ENCODE data around the gene FAM53B. TPM values are rescaled to one million over a fixed set of nuclear protein-coding genes. Genes with fewer than 3 reads are reported as not detected.

Gene FAM53B
- total RNA-seq, 1 experiment from 2014 or later = 14.9 TPM

DNA sequence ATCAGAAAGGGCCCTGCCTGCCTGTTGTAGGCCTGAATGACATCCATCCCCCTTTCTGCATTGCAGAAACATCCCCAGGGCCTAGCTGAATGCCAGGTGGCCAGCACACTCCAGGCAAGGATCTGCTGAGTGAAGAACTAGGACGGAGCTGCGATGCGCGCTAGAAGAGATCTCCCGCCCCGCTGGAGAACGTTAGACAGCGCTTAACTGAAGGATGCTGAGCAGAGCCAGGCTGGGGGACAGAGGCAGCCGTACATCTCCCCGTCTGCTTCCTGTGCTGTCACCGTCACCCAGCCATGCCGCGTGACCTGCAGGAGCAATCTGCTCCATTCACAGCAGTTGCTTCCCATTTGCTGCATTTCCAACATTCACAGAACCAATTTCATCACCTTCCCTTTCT is 73.3 kb downstream of the FAM53B start:
- H3K27ac Mint-ChIP-seq (ENCODE audit: low read depth, unreplicated experiment) = no peak overlapping the region

GRCh38 chr10:124669824-124670654 is 74.1 kb downstream of the FAM53B start:
- TF ChIP-seq CTCF (IDR thresholded peaks at IDR 0.05; ENCODE audit: unreplicated experiment) = no peak
- Mint-ChIP-seq H3K27me3 (ENCODE audit: insufficient read depth, unreplicated experiment) (no peaks in the 10 kb centered on the region), H3K9me3 (ENCODE audit: unreplicated experiment) (no peaks in the 10 kb centered on the region), H3K36me3 (ENCODE audit: insufficient read depth, unreplicated experiment) (peaks cover 7% of the 10 kb centered on the region), H3K27ac (ENCODE audit: low read depth, unreplicated experiment) (no peak overlapping the region), H3K4me1 (ENCODE audit: insufficient read depth, unreplicated experiment) (peaks cover 3% of the 10 kb centered on the region), H3K4me3 (ENCODE audit: unreplicated experiment) (no peak overlapping the region)
- ChIA-PET CTCF (no interaction called here), POLR2A (no interaction called here)
- intact Hi-C loops (cut with micrococcal nuclease) = no loop called here
- no peak for DNase-seq (ENCODE audit: unreplicated experiment)
- no TSS peak for BruUV-seq (replicated peaks)

More for the DNA sequence above, 73.3 kb downstream of the FAM53B start:
- intact Hi-C loops (cut with micrococcal nuclease) = no loop called here
- H3K4me1 Mint-ChIP-seq (ENCODE audit: insufficient read depth, unreplicated experiment) = peaks cover 5% of the 10 kb centered on the region
- no peaks in the 10 kb centered on the region for H3K9me3 Mint-ChIP-seq (ENCODE audit: unreplicated experiment)
- ChIA-PET CTCF (interaction anchor here (0.6 kb wide), 2 partner anchors 12 to 175 kb away, joined by 3 read pairs; no protein-coding TSS in a partner anchor), POLR2A (interaction anchor here (1.0 kb wide), 1 partner anchor 10 kb away, joined by 3 read pairs; no protein-coding TSS in a partner anchor)
- TF ChIP-seq CTCF (IDR thresholded peaks at IDR 0.05; ENCODE audit: unreplicated experiment) = no peak
- BruUV-seq (replicated peaks) = no TSS peak
- DNase-seq (ENCODE audit: unreplicated experiment) = no peak
- no peak overlapping the region for H3K4me3 Mint-ChIP-seq (ENCODE audit: unreplicated experiment)
- peaks cover 7% of the 10 kb centered on the region for H3K36me3 Mint-ChIP-seq (ENCODE audit: insufficient read depth, unreplicated experiment)
- H3K27me3 Mint-ChIP-seq (ENCODE audit: insufficient read depth, unreplicated experiment) = no peaks in the 10 kb centered on the region

GRCh38 chr10:124669141-124669823 is 74.9 kb downstream of the FAM53B start:
- no TSS peak for BruUV-seq (replicated peaks)
- DNase-seq (ENCODE audit: unreplicated experiment) = no peak
- no peak for TF ChIP-seq CTCF (IDR thresholded peaks at IDR 0.05; ENCODE audit: unreplicated experiment)
- POLR2A ChIA-PET = no interaction called here
- CTCF ChIA-PET = interaction anchor here (0.8 kb wide), 1 partner anchor 72 kb away, joined by 5 read pairs; no protein-coding TSS in a partner anchor
- Mint-ChIP-seq H3K9me3 (ENCODE audit: unreplicated experiment) (no peaks in the 10 kb centered on the region), H3K4me3 (ENCODE audit: unreplicated experiment) (no peak overlapping the region), H3K4me1 (ENCODE audit: insufficient read depth, unreplicated experiment) (no peaks in the 10 kb centered on the region), H3K36me3 (ENCODE audit: insufficient read depth, unreplicated experiment) (peaks cover 7% of the 10 kb centered on the region), H3K27ac (ENCODE audit: low read depth, unreplicated experiment) (no peak overlapping the region), H3K27me3 (ENCODE audit: insufficient read depth, unreplicated experiment) (no peaks in the 10 kb centered on the region)
- intact Hi-C loops (cut with micrococcal nuclease) = no loop called here

- Mint-ChIP-seq H3K4me3 (ENCODE audit: unreplicated experiment) (no peak overlapping the region), H3K9me3 (ENCODE audit: unreplicated experiment) (no peaks in the 10 kb centered on the region), H3K4me1 (ENCODE audit: insufficient read depth, unreplicated experiment) (no peaks in the 10 kb centered on the region), H3K36me3 (ENCODE audit: insufficient read depth, unreplicated experiment) (peaks cover 7% of the 10 kb centered on the region), H3K27ac (ENCODE audit: low read depth, unreplicated experiment) (no peak overlapping the region), H3K27me3 (ENCODE audit: insufficient read depth, unreplicated experiment) (no peaks in the 10 kb centered on the region)
- TF ChIP-seq CTCF (IDR thresholded peaks at IDR 0.05; ENCODE audit: unreplicated experiment) = no peak
- no peak for DNase-seq (ENCODE audit: unreplicated experiment)
- CTCF ChIA-PET = interaction anchor here (0.6 to 0.8 kb wide), 2 partner anchors 28 to 73 kb away, joined by 3 to 5 read pairs; no protein-coding TSS in a partner anchor
- POLR2A ChIA-PET = no interaction called here
- BruUV-seq (replicated peaks) = no TSS peak
- intact Hi-C loops (cut with micrococcal nuclease) = no loop called here
Measured at GRCh38 chr10:124668517-124669051, 75.6 kb downstream of the FAM53B start.

Measured in MCF 10A (cell line).